ENCODE results near the gene POLE2. TPM values are rescaled to one million over a fixed set of nuclear protein-coding genes. Genes with fewer than 3 reads are reported as not detected.
A peak's percentile ranks its signal among the peaks of the same experiment; 100 is the strongest.

POLE2 gene
- total and polyA plus RNA-seq, 2 of the 13 experiments (the other 11 are each of a cell fraction or from before 2014, with no cell fraction given), result 16.6 to 37.0 TPM

DNA sequence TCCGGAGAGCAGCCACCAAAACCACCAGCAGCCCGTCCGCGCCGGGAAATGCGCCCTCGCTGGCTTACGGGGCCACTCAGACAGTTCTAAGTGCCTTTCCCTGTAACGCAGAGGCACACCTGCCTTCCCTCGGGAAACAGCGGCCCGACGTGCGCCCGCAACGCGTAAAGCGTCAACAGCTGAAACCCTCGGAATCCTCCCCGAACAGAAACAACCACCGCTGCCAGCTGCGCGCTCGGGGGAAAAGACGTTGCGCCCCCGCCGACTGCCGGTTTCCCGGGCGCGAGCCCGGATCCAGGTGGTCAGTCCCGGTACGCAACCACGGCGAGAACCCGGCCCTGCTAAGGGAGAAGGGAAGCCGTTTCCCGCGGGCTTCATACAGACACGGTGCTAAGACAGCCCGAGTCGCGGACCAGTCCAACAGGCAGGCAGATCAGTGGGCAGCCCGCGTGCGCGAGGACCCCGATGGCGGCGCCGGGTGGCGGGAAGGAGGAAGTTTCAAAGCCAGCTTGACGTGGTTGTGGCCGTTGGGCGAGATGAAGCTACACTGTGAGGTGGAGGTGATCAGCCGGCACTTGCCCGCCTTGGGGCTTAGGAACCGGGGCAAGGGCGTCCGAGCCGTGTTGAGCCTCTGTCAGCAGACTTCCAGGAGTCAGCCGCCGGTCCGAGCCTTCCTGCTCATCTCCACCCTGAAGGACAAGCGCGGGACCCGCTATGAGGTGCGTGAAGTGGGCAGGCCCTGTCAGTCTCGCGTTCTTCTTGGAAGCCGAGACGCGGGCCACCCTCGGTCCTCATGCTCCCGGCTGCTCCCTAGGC lies 89.3 kb downstream of the POLE2 start, which contains the start of gene LRR1 (continued):
- TF ChIP-seq, protein P1, sequence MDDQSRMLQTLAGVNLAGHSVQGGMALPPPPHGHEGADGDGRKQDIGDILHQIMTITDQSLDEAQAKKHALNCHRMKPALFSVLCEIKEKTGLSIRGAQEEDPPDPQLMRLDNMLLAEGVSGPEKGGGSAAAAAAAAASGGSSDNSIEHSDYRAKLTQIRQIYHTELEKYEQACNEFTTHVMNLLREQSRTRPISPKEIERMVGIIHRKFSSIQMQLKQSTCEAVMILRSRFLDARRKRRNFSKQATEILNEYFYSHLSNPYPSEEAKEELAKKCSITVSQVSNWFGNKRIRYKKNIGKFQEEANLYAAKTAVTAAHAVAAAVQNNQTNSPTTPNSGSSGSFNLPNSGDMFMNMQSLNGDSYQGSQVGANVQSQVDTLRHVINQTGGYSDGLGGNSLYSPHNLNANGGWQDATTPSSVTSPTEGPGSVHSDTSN (CRISPR knock-in tag; IDR thresholded peaks at IDR 0.05; ENCODE audit: borderline replicate concordance), result peak; percentile 74; the same call in 1 of the 2 replicates
- TF ChIP-seq NCOA5 (CRISPR knock-in tag; IDR thresholded peaks at IDR 0.05), result no peak
- no peak for TF ChIP-seq EP300 (IDR thresholded peaks at IDR 0.05; ENCODE audit: low read depth in 2 of 2, low read length in 2 of 2)
- TF ChIP-seq EP300 (CRISPR knock-in tag; IDR thresholded peaks at IDR 0.05; ENCODE audit: borderline replicate concordance), result no peak
- peak; percentile 71; the same call in 1 of the 2 replicates for TF ChIP-seq ZNF136 (CRISPR knock-in tag; IDR thresholded peaks at IDR 0.05; ENCODE audit: low read depth)
- no peak for TF ChIP-seq ZNF337 (CRISPR knock-in tag; IDR thresholded peaks at IDR 0.05; ENCODE audit: borderline replicate concordance, low read depth)
- TF ChIP-seq MLX (CRISPR knock-in tag; IDR thresholded peaks at IDR 0.05), result peak; percentile 62; the same call in 1 of the 2 replicates
- peak; percentile 71 for TF ChIP-seq ZNF263 (CRISPR knock-in tag; IDR thresholded peaks at IDR 0.05)
- peak; percentile 69 for TF ChIP-seq ZBTB38 (CRISPR knock-in tag; IDR thresholded peaks at IDR 0.05)
- TF ChIP-seq ZNF496 (CRISPR knock-in tag; IDR thresholded peaks at IDR 0.05; ENCODE audit: insufficient replicate concordance), result no peak
- TF ChIP-seq CC2D1A (CRISPR knock-in tag; IDR thresholded peaks at IDR 0.05), result no peak
- TF ChIP-seq ZNF207 (IDR thresholded peaks at IDR 0.05; ENCODE audit: borderline replicate concordance), result no peak
- TF ChIP-seq HDAC6 (IDR thresholded peaks at IDR 0.05; ENCODE audit: low read depth, low read length), result no peak; the same call in 1 of the 2 replicates
- peak; percentile 87; the same call in 1 of the 2 replicates for TF ChIP-seq EED (CRISPR knock-in tag; IDR thresholded peaks at IDR 0.05)
- peak; percentile 43 for TF ChIP-seq ZNF746 (CRISPR knock-in tag; IDR thresholded peaks at IDR 0.05)
- no peak for TF ChIP-seq MAFK (conservative IDR thresholded peaks at IDR 0.05 in 1 of 2, IDR thresholded peaks at IDR 0.05 in 1 of 2; ENCODE audit: low read length in 2 of 2)
- TF ChIP-seq FOXA3 (CRISPR knock-in tag; IDR thresholded peaks at IDR 0.05), result no peak
- TF ChIP-seq ZNF703 (CRISPR knock-in tag; IDR thresholded peaks at IDR 0.05; ENCODE audit: borderline replicate concordance), result no peak
- TF ChIP-seq ZBTB3 (CRISPR knock-in tag; IDR thresholded peaks at IDR 0.05; ENCODE audit: borderline replicate concordance, low read depth), result no peak
- TF ChIP-seq SRSF1 (optimal IDR thresholded peaks at IDR 0.05; ENCODE audit: low read depth, low read length), result no peak
- TF ChIP-seq TIGD3 (CRISPR knock-in tag; IDR thresholded peaks at IDR 0.05; ENCODE audit: borderline replicate concordance), result peak; percentile 42; the same call in 1 of the 2 replicates
- TF ChIP-seq, protein P2, sequence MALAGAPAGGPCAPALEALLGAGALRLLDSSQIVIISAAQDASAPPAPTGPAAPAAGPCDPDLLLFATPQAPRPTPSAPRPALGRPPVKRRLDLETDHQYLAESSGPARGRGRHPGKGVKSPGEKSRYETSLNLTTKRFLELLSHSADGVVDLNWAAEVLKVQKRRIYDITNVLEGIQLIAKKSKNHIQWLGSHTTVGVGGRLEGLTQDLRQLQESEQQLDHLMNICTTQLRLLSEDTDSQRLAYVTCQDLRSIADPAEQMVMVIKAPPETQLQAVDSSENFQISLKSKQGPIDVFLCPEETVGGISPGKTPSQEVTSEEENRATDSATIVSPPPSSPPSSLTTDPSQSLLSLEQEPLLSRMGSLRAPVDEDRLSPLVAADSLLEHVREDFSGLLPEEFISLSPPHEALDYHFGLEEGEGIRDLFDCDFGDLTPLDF (CRISPR knock-in tag; IDR thresholded peaks at IDR 0.05), result peak; percentile 95
- TF ChIP-seq SP2 (CRISPR knock-in tag; IDR thresholded peaks at IDR 0.05), result peak; percentile 46; the same call in 1 of the 2 replicates
- TF ChIP-seq ZFP82 (CRISPR knock-in tag; IDR thresholded peaks at IDR 0.05; ENCODE audit: borderline replicate concordance), result no peak; the same call in 1 of the 2 replicates
- peak; percentile 45; the same call in 1 of the 2 replicates for TF ChIP-seq HOXD1 (CRISPR knock-in tag; IDR thresholded peaks at IDR 0.05)
